ENCODE measurements around the gene INPP4B.
"Not testable (repeated sequence)": the region's sequence is repeated elsewhere in the genome, so short reads cannot be mapped to it uniquely, and the experiment has no call there.

INPP4B gene

GRCh38 chr4:142663828-142664227 lies 182.3 kb downstream of the INPP4B start:
- DNase-seq: no peak

- DNase-seq: no peak
Measured at GRCh38 chr4:142660728-142661127, 185.4 kb downstream of the INPP4B start.

DNA sequence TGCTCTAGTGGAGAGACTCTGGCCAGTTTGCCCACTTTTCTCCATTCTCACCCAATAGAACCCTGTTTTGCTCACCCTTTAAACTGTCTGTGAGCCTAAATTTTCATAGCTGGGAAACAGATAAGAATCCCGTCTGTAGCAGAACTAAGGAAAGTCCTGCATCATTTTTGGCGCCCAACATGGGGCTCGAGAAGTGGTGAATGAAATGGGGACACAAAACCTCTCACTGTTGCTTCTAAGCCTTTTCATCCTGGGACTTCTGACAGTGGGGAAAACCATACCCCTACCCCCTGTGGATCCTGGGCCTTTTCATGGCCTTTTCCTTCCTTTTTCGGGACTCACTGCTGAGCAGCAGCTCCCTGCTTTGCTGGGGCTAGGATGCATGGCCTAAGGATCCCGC lies 189.9 kb downstream of the INPP4B start:
- peak; percentile 36 for DNase-seq

DNA sequence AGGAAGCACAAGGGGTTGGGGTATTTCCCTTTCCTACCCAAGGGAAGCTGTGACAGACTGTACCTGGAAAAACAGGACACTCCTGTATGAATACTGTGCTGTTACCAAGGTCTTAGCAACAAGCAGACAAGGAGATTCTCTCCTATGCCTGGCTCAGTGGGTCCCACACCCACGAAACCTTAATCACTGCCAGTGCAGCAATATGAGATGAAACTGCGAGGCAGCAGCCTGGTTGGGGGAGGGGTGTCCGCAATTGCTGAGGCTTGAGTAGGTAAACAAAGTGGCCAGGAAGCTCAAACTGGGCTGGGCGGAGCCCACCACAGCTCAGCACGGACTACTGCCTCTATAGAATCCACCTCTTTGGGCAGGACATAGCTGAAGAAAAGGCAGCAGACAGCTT lies 197.7 kb downstream of the INPP4B start:
- no peak for DNase-seq

GRCh38 chr4:142645475-142646108 lies 200.5 kb downstream of the INPP4B start:
- no peak for DNase-seq

- not testable (repeated sequence) for DNase-seq
Measured at GRCh38 chr4:142644628-142645027, 201.5 kb downstream of the INPP4B start.

- DNase-seq: no peak
Measured at GRCh38 chr4:142637614-142638013, 208.5 kb downstream of the INPP4B start.

- no peak for DNase-seq
Measured at GRCh38 chr4:142631836-142632235, 214.3 kb downstream of the INPP4B start.

DNA sequence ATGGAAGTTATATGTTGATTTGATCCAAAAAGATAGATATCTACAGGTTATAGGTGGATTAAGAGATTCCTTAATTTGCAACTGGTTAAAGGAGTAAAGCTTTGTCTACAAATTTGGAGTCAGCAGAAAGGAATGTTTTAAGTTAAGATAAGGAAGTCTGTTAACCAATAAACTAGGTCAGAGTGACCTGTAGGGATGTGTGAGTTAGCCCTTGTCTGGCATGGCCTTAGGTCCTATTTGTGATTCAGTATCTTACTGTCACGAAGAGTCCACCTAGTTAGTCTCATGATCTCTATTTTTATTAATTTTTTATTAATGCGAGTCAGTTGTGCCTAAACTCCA lies 230.8 kb downstream of the INPP4B start:
- no peak for DNase-seq

DNA sequence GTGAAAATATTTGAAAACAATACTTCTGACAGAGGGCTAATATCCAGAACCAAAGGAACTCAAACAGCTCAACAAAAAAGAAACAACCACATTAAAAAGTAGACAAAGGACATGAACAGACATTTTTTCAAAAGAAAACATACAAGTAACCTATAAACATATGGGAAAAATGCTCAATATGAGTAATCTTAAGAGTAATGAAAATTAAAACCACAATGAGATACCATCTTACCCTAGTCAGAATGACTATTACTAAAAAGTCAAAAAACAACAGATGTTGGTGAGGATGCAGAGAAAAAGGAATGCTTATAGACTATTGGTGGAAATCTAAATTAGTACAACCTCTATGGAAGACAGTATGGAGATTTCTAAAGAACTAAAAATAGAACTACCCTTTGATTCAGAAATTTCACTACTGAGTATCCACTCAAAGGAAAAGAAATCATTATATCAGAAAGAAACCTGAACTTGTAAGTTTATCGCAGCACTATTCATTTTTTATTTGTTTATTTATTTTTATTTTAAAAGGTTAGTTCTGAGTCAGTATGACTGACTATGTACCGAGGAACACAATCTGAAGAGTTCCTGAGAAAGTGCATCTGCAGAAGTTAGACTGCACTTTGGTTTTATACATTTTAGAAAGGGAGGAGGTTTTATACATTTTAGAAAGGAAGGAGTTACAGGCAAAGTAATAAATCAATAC lies 231.3 kb downstream of the INPP4B start:
- DNase-seq: no peak

DNA sequence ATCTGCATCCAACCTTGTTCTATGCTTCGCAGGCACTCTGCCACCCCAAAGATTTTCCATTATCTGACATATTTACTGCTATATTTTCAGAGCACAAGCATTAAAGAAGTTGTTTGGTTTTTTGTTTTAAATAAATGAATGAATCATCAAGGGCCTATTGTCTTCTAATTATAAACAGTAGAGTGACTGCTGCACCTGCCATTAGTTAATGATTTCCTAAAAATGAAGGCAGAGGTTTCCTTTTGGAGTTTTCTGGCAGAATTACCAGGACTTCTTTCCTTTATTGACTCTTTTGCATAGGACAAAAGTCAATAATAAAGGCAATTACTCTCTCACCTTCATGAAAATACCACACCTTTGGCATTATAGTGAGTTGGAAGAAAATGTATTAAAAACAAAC lies 238.1 kb downstream of the INPP4B start:
- DNase-seq: no peak

GRCh38 chr4:142600952-142601351 lies 245.1 kb downstream of the INPP4B start:
- DNase-seq: no peak

DNA sequence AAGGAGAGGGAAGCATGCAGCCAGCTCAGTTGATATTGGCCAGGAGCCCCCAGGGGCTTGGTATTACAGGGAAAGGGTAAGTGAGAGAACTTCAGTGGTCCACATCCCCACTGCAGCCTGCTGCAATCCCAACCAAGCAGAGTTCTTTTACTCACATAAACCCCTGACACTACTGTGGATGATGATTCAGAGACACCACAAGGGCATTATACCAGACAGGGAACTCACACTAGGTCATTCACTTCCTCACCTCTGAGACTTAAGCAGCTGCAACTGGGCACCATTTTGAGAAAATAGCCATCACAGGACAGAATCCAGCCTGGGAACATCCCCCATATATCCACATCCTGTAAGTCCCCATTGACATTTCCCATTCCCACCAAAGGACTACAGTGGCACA lies 248.0 kb downstream of the INPP4B start:
- no peak for DNase-seq

GRCh38 chr4:142596595-142596994 lies 249.5 kb downstream of the INPP4B start:
- no peak for DNase-seq

- no peak for DNase-seq
Measured at GRCh38 chr4:142596121-142596520, 250.0 kb downstream of the INPP4B start.

DNA sequence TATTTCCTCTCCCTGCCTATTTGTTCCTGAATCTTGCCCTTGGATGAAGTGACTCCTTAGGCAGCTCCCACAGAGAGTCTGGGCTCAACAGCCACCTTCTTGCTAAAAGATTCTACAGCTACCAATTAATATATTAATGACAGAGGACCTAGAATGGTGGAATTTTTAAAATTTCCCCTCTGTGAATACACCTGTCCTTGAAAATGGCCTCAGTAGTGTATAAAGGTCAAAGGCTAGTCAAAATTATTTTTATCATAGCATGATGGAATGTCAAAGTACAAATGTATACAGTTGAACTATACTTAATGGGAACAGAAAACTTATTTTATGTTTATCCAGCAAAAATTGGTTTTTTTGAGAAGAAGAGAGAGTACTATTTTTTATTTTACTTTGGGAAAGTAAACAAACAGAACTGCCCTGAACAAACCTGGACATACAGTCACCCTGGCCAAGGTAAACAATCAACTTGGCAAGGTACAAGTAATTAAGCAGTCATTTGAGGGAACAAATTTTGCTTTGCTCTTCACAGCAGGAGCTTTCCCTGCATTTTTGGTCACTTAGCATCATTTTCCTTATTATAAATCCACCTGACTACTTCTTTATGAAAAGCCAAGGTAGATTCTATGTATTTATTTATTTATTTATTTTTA lies 250.8 kb downstream of the INPP4B start:
- no peak for DNase-seq

DNA sequence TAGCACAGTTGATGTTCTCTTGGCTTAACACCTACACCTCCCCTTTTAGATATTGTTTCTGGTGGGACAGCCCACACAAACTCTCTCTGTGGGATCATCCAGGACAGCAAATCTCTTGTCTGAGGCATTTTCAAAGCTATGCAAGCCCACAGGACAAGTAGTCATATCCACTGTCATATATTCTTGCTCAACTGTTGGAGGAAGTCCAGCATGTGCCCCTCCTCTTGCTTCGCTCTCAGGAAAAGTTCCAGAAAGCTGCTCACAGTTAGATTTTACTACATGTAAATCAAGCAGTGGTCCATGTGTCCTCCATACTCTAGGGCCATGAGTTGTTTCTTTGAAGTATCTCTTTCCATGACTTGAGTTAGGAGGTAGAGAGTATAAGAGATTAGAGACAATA lies 260.7 kb downstream of the INPP4B start:
- DNase-seq: no peak

GRCh38 chr4:142583708-142584107 lies 262.4 kb downstream of the INPP4B start:
- no peak for DNase-seq

- peak; percentile 34 for DNase-seq
Measured at GRCh38 chr4:142582340-142582739, 263.8 kb downstream of the INPP4B start.

- no peak for DNase-seq
Measured at GRCh38 chr4:142581881-142582280, 264.2 kb downstream of the INPP4B start.

- DNase-seq: no peak
Measured at GRCh38 chr4:142579443-142579842, 266.7 kb downstream of the INPP4B start.

DNA sequence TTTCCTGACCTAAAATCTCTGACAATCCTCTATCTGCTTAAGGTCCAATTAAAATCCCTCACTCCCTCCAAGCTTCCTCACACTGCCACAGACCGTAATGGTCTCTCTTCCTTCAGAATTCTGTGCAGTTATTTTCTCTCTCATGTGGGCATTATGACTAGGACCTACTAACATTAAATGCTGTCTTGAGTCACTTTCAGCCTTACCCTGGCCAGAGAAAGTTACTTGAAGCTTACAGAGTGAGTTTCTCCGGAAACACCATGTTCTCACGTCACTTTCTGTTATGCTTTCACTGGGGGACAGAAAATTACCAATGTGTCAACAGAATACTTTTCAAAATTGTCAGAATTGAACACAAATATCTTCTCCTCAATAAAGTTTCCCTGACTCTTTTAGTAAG lies 271.8 kb downstream of the INPP4B start:
- no peak for DNase-seq

- no peak for DNase-seq
Measured at GRCh38 chr4:142572071-142572470, 274.0 kb downstream of the INPP4B start.

Data from stimulated activated CD4-positive, alpha-beta T cell treated with anti-CD3 and anti-CD28 coated beads, Interleukin-15, amount 100 ng/mL, for 24 hours (primary cell).